ENCODE measurements around the gene DSN1.

DNA sequence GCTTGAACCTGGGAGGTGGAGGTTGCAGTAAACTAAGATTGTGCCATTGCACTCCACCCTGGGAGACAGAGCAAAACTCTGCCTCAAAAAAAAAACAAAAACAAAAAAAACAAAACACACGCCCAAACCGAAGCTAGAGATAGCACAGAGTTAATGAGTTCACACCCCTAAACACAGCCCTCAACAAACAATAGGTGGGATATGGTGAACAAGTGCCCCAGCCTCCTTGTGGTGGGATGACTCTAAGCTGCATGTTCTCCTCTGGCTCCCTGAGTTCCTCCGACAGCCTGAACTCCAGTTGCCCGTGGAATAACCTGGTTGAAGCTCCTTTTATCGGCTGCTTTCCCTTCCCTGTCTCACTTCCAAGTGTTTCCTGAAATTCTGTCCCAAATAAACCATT, 22.1 kb upstream of the DSN1 start:
- no peak for TF ChIP-seq MAX (IDR thresholded peaks at IDR 0.05)
- TF ChIP-seq CTCF (IDR thresholded peaks at IDR 0.05; ENCODE audit: low read depth, low read length, missing input control) = no peak
- TF ChIP-seq TAF1 (conservative IDR thresholded peaks at IDR 0.05) = no peak
- TF ChIP-seq EGR1 (IDR thresholded peaks at IDR 0.05; ENCODE audit: low read depth in 2 of 2) = no peak
- no peak for TF ChIP-seq JUND (IDR thresholded peaks at IDR 0.05)
- TF ChIP-seq YY1 (IDR thresholded peaks at IDR 0.05) = no peak
- no peak for TF ChIP-seq REST (IDR thresholded peaks at IDR 0.05)
- no peak for TF ChIP-seq SP1 (IDR thresholded peaks at IDR 0.05)
- no peak for TF ChIP-seq HNF4A (conservative IDR thresholded peaks at IDR 0.05)
- no peak for TF ChIP-seq RAD21 (IDR thresholded peaks at IDR 0.05)
